ENCODE measurements around the gene NDUFC1.

DNA sequence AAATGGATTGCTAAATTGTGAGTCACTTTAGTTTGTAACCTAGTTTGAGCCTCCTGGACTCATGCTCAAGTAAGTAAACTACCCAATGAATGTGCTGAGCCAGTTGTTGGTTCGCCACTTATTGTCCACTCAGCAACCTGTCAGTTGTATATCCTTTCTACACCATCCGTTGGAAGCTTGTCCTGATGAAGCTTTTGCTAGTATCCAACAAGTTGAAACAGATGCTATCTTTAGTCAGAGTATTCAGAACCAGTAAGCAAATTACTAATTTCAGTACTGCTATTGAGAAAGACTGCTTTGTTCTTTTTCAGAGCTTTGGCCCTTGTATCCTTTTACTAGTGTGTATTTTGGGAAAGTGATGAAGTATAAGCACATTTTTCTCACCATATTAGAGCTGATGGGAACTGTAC is 5.3 kb downstream of the NDUFC1 start:
- TF ChIP-seq, protein P1, sequence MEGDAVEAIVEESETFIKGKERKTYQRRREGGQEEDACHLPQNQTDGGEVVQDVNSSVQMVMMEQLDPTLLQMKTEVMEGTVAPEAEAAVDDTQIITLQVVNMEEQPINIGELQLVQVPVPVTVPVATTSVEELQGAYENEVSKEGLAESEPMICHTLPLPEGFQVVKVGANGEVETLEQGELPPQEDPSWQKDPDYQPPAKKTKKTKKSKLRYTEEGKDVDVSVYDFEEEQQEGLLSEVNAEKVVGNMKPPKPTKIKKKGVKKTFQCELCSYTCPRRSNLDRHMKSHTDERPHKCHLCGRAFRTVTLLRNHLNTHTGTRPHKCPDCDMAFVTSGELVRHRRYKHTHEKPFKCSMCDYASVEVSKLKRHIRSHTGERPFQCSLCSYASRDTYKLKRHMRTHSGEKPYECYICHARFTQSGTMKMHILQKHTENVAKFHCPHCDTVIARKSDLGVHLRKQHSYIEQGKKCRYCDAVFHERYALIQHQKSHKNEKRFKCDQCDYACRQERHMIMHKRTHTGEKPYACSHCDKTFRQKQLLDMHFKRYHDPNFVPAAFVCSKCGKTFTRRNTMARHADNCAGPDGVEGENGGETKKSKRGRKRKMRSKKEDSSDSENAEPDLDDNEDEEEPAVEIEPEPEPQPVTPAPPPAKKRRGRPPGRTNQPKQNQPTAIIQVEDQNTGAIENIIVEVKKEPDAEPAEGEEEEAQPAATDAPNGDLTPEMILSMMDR (IDR thresholded peaks at IDR 0.05; ENCODE audit: low read depth, low read length, missing input control), result no peak
- TF ChIP-seq FOXA1 (IDR thresholded peaks at IDR 0.05) (no peak), ATF3 (IDR thresholded peaks at IDR 0.05) (no peak), EGR1 (IDR thresholded peaks at IDR 0.05; ENCODE audit: low read depth in 2 of 2) (no peak), NR2F2 (IDR thresholded peaks at IDR 0.05) (no peak), MAX (IDR thresholded peaks at IDR 0.05) (no peak)

Measured in liver (tissue), 3 donors.